Activated T-helper 1 cell treated with anti-CD3 and anti-CD28 coated beads, Interleukin-2, amount 50 U/mL, for 16 hours (primary cell): ENCODE data around the gene SELENOS.

ENCODE experiments used
- DNase-seq, 2 donors: peaks; one replicate each; pipeline ENCODE4 v3.0.0-alpha.2; 2020; ENCODE audit warnings: low read depth in 1 of 2, low spot score in 1 of 2

The SELENOS gene

GRCh38 chr15:101251830-101252820 is 25.2 kb downstream of the SELENOS start, which contains the start of gene CHSY1:
Gene CHSY1 (minus strand): TSS chr15:101252048. CDS start chr15:101251456, 592 bp downstream.
- DNase-seq: peak; percentile 64 to 77

GRCh38 chr15:101250873-101251829 is 26.1 kb downstream of the SELENOS start:
- DNase-seq: peak in 1 of 2 donors; percentile 15

DNA sequence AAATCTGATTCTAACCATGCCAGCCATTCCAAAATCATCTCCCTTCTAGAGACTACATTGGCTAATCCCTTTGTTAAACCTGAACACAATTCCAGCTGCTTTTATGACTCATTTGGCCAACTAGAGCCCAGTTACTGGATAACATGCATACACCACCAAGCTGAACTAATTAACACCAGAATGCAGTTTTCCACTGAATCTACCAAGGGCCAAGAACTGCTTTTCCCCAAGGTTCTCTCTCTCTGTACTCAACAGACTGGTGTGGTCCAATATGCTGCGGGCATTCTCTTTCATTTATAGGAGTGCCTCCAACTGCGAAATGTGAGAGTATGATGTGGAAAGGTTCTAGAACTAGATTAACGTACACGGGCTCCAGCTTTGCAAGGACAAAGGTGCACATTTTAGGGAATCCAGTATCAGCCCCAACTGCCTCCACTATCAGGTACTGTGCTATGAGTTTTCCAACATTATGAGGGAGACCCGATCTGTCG is 26.9 kb downstream of the SELENOS start:
- DNase-seq: no peak

DNA sequence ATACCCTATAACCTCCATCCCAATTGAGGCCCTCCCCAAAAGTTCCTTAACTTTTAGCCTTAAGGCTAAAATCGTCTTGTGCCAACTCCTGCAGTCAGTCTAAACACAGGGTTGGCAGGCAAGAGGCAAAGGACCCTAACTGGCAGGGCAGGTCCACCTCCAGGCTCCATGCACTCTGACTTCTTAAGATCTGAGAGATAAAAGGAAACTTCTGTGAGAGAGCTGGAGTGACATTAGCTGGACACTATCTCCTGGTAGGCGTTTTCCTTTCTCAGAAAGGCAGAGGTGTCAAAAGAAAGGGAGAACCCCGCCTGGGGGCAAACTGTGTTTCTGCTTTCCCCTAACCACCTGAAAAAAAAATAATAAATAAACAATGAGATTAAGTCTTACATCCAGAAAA is 29.0 kb downstream of the SELENOS start:
- DNase-seq: no peak

GRCh38 chr15:101246824-101247745 is 30.2 kb downstream of the SELENOS start:
- DNase-seq: no peak

- no peak for DNase-seq
These were observed 30.9 kb downstream of the SELENOS start for GRCh38 chr15:101246391-101246790.

DNA sequence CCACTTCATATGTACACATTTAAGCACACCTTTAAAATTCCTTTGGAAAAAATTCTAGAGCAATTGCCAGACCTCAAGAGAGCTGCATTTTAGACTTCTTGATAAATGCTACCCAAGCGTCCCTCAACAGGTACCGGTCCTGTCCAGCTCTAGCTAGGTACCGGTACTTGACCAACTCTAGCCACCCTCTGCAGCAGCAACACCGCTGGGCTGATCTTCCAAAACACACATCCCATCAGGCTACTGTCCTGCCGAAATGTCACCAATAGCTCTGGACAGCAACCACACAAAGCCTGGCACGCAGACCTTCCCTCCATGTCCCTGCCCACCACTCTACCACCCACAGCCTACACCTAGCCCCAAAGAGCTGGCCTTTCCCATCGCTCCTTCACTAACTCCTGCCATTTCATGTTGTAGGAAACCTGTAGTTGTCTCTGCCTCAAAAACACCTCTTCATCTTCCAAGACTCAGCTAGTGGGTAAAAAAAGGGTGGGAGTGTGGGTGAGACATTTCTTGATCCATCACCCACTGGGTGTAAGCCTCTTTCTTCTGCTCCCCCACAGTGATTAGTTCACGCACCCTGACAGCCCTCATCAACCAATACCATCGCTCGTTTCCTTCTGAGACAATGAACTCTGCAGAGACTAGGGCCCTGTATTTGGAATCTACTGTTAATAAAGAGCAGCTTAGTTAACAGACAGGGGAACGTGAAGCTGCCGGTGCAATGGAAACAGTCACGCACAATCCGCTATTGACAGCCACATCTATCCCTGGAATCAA is 32.2 kb downstream of the SELENOS start:
- no peak for DNase-seq

DNA sequence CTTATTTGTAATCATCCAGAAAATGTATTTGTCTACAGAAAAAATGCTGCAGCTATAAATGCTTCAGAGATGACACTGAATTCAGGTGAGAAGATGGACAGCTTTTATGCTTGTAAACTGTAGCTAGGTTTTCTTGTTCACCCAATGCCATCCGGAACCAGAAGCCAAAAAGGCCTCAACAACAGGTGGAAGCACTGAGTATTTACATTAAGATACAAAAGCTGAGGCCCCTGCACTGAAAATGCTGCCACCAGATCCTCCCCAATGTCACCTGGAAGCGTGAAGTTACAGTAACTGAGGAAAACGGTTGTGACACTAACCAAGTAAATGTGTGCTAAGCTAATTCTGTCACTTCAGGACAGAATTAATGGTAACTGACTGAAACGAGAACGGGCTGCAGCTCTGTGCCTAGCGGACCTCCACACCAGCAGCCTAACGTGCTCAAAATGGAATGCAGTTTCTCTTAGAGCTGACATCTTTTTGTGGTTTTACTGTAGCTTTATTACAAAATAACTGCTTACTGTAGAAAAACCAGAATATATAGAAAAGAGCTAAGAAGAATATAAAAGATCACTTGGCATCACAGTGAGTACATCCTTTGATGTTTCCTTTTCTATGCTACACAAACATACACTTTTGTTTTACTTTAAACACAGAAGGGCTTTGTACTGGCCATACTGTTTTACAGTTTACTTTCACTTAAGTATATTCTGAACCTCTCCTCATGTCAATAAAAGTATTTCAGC is 33.1 kb downstream of the SELENOS start:
- DNase-seq: no peak

GRCh38 chr15:101243420-101243819 is 33.9 kb downstream of the SELENOS start:
- no peak for DNase-seq

GRCh38 chr15:101242999-101243336 is 34.3 kb downstream of the SELENOS start:
- DNase-seq: no peak

DNA sequence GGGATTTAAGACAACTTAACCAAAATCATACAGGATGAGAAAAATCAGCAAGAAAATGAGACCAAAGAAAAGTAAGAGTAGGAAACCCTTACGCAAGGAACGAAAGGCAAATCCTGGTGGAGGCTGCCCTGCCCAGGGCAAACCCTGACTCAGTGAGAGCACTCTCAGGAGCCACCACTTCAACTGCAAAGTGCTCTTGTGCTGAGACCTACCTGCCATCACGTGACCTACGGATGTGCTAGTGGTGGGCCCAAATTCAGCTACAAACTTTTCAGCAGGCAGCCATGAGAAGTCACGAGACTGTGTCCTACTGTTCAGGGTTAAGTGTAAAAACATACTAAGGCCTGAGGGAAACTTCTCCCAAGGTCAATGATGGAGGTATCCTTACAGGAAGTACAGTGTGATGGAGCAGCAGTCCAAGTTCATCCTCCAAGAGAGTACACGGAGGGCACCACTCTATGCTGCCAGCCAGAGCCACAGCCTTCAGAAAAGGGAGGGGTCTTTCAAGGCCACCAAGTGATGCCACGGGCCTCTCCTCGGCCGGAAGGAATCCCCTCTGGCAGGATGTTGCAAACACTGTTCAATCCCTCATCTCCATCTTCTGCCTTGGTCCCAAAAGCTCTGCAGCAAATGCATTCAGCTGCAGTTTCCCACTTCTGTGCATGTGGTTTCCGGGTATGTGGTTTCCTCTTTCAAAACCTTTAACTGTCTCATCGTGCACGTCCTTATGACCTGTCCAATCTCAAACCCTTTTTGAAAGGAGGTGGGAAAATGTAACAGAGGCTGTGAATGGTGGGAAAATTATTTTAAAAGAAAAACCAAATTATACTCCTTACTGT is 34.9 kb downstream of the SELENOS start:
- peak in 1 of 2 donors; percentile 20 for DNase-seq

GRCh38 chr15:101240358-101240757 is 36.9 kb downstream of the SELENOS start:
- no peak for DNase-seq

GRCh38 chr15:101239724-101240136 is 37.6 kb downstream of the SELENOS start:
- DNase-seq: no peak

GRCh38 chr15:101237251-101237650 is 40.0 kb downstream of the SELENOS start:
- DNase-seq: no peak

DNA sequence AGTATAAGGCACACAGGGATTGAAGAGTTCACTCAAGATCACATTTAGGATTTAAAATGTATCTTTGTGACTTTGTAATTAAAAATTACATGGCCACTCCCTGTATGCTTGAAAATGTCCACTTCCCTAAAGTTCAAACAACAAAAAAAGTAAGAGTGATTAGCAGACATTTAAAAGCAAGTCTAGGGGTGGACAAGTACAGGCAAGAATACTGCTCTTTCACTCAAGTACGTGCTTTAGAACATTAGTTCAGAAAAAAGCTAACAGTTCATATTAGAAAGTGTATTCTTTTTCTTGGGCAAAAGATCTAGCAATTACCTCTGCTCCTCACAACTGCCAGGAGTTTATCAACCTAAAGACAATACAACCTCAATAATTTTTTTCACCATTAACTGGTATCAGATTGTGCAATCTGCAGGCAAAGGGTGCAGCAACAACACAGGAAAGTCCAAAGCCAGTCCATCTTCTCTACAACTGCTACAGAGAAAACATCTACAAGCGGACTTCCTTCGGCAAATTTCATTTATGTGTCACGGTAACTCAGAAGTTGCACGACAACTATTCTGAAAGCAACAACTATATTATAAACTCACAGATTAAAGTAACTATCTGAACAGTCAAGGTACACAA is 43.5 kb downstream of the SELENOS start:
- no peak for DNase-seq

- no peak for DNase-seq
These were observed 44.6 kb downstream of the SELENOS start for GRCh38 chr15:101232677-101233076.

DNA sequence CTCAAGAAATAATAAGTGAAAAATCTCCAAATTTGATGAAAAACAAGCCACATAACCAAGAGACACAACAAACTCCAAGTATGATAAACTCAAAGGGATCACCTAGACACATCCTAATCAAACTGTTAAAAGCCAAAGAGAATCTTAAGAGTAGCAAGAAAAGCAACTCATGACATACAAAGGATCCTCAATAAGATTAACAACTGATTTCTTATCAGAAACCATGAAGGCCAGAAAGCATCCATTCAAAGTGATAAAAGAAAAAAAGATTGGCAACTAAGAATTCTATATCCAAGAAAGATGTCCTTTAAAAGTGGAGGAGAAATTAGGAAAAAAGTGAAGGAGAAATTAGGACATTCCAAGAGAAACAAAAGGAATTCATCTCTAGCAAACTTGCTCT is 49.0 kb downstream of the SELENOS start:
- no peak for DNase-seq

GRCh38 chr15:101225658-101226057 is 51.6 kb downstream of the SELENOS start:
- DNase-seq: no peak
